CD4-positive, alpha-beta T cell treated with Interleukin-2 at 100 ng/mL for 4 hours (primary cell): ENCODE results near the gene CUL5.
"Not testable (repeated sequence)": the region's sequence is repeated elsewhere in the genome, so short reads cannot be mapped to it uniquely, and the experiment has no call there.

Source experiments
- DNase-seq: peaks from one replicate; pipeline ENCODE4 v3.0.0-alpha.2; 2020; ENCODE audit warnings: low spot score

Gene CUL5

DNA sequence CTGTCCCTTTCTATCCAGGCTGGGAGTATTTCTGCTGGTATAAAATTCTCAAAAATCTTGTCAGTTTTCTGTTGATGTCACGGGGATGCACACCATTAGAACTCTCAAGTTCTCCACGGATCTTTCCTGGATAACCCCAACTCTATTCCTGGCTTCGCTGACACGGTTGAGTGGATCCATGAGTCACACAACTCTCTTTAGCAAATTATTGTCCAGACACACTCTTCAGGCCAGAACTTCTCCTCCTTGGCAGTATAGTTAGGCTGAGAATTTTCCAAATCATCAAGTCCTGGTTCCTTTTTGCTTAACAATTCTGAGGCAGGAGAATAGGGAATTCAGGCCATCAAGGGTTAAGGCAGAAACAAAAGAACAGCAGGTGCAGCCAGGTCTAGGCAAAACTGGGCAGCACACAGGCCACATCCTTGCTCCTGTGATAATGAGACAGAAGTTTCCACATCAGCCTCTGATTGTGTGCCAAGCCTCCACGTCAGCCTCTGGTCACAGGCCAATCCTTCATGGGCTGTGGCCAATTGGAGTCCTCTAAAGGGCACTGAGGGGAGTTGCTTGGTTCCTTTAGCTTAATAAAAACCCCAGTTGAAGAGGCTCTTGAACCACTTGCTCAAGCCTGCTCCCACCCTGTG is 106.9 kb downstream of the CUL5 start:
- no peak for DNase-seq

DNA sequence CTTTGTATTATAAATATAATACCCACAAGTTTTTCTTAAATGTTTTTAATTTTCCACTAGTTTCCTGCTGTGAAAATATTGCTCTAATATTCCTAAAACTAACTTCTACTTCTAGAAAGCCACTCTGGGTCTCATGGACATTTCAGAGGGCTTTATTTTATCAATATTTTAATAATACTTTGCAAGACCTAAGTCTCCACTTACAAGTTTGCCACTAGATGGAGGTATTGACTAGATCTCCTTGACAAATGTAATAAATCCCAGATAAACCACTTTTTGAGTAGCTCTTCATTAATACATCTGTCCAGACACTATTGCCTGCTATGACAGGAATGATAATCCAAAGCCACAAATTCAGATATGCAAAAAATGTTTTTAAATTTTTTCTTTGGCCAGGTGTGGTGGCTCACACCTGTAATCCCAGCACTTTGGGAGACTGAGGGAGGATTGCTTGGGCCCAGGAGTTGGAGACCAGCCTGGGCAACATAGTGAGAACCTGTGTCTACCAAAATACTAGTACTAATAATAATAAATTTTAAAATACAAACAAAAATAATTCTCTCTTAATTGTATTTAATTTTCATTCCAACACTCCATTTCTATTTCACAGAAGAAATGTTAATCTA is 109.2 kb downstream of the CUL5 start:
- peak; percentile 47 for DNase-seq

DNA sequence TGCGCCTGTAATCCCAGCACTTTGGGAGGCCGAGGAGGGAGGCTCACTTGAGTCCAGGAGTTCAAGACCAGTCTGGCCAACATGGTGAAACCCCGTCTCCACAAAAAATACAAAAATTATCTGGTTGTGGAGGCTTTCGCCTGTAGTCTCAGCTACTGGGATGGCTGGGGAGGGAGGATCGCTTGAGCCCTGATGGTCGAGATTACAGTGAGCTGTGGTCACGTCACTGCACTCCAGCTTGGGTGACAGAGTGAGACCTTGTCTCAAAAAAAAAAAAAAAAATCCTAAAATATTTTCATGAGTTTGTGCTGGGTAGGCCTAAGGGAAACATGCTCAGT is 112.2 kb downstream of the CUL5 start:
- not testable (repeated sequence) for DNase-seq

- DNase-seq, result peak; percentile 93
These were observed 112.8 kb downstream of the CUL5 start, which contains the start of gene ACAT1 for GRCh38 chr11:108121274-108122155. Gene ACAT1 (plus strand): TSS chr11:108121567. CDS start chr11:108121607, 40 bp downstream.

GRCh38 chr11:108122166-108122628 is 113.5 kb downstream of the CUL5 start:
- DNase-seq, result no peak

- no peak for DNase-seq
These were observed 116.4 kb downstream of the CUL5 start for GRCh38 chr11:108125096-108125495.

- no peak for DNase-seq
These were observed 120.1 kb downstream of the CUL5 start for GRCh38 chr11:108128772-108129171.

GRCh38 chr11:108131993-108132392 is 123.3 kb downstream of the CUL5 start:
- DNase-seq, result no peak

DNA sequence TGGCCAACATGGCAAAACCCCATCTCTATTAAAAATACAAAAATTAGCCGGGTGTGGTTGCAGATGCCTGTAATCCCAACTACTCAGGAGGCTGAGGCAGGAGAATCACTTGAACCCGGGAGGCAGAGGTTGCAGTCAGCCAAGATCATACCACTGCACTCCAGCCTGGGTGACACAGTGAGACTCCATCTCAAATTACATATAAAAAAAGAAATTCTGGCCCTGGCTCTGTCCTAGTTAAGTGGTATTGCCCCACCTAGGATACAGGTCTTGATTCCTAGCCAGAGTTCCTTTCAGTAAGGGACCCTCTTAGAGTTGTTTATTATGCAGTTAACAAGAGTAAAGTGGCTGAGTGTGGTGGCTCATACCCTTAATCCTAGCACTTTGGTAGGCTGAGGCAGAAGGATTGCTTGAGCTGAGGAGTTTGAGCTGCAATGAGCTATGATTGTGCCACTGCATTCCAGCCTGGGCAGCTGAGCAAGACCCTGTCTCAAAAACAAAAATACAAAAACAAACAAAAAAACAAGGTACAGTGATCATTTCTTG is 124.4 kb downstream of the CUL5 start:
- not testable (repeated sequence) for DNase-seq

GRCh38 chr11:108135845-108136544 is 127.3 kb downstream of the CUL5 start:
- peak; percentile 24 for DNase-seq

- DNase-seq, result no peak
These were observed 128.5 kb downstream of the CUL5 start for GRCh38 chr11:108137212-108137611.

- DNase-seq, result no peak
These were observed 133.6 kb downstream of the CUL5 start for GRCh38 chr11:108142304-108142703.

DNA sequence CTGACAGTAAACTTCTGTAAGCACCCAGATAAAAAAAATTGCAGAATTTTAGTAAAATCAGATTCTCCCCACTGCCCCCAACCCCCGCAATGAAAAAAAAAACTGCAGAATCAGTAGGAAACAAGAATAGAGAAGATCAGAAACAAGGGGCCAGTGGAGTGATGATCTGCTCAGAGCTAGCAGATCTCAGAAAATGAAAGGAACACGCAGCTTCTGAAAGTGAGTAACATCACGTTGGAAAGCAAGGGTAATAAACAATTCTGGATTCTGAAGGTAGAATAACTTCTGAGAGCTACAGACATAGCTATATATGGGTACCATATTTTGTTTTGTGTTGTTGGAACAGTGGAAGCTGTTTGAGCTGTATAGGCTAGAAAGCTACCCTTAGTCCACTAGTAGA is 135.9 kb downstream of the CUL5 start:
- no peak for DNase-seq

GRCh38 chr11:108147150-108147549 is 138.5 kb downstream of the CUL5 start:
- no peak for DNase-seq

GRCh38 chr11:108148556-108148955 is 139.9 kb downstream of the CUL5 start:
- no peak for DNase-seq

- DNase-seq, result no peak
These were observed 145.9 kb downstream of the CUL5 start for GRCh38 chr11:108154591-108154990.
